Lower leg skin (tissue), 4 donors: Measurements from ENCODE around the gene OR9I1. TPM values are rescaled to one million over a fixed set of nuclear protein-coding genes. Genes with fewer than 3 reads are reported as not detected.

ENCODE experiments used
- DNase-seq, 2 donors: peaks; one replicate each; pipeline ENCODE4 v3.0.0-alpha.2; 2019; ENCODE audit warnings: low spot score in 2 of 2
- H3K4me3 ChIP-seq: fragments of 200-600 bp; sonication (generic); 2 replicates; pipeline ENCODE4 v1.5.1; 2017; ENCODE audit warnings: mild to moderate bottlenecking, low read depth; ENCODE audit not compliant: poor library complexity, severe bottlenecking
- POLR2A ChIP-seq, 2 donors: fragments of 450-650 bp; IDR thresholded peaks; one replicate each; pipeline ENCODE4 v1.6.1; 2016 to 2017; ENCODE audit warnings: antibody characterized with exemption in 2 of 2, mild to moderate bottlenecking in 1 of 2, moderate library complexity in 1 of 2
- WGBS, 2 donors: methylation state at CpG; one replicate each; pipeline ENCODE4 v1.1.5; 2018; 5-methylcytosine and 5-hydroxymethylcytosine counted together
- intact Hi-C: fragments of 100-400 bp; cut with DNase I; formaldehyde crosslinking; loops from one replicate; pipeline ENCODE4 v1.15.0; 2023; ENCODE audit warnings: low total_unique reads
- total RNA-seq, 4 donors: library from RNA; depleted of rRNA; stranded (reverse); fragments of >200 nt; gene quantifications; one replicate each; pipeline ENCODE4 v1.1.0, GENCODE V29; 2016
- TF ChIP-seq, protein P1 (sequence below), 3 donors: fragments of 450-650 bp; IDR thresholded peaks; one replicate each; pipeline ENCODE4 v1.5.1; 2016; ENCODE audit warnings: antibody characterized with exemption in 3 of 3, mild to moderate bottlenecking in 3 of 3, moderate library complexity in 2 of 3

The OR9I1 gene
- not detected for total RNA-seq

DNA sequence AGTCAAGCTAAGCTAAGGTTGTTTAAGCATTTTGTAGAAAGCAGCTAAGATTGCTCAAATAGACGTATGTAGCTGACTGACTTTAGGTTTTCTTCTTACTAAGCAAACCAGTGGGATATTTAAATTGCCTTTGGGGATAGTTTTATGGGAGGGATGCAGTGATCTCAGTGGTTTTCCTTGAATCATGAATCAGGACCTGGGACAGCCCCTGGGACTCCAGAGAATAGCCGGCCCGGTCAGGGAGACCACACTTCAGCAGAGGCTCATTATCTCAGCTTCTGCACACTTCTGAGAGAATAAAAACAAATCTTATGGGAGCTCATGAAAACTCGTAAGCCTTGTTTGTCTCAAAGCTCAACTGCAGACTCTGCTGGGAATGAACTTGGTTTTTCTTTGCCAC lies at the start of gene OR9I1:
Gene OR9I1 (minus strand): TSS at position 62 of the 400 bp plus-strand sequence. CDS start 6,086 bp downstream, outside the sequence.
- no peak for DNase-seq
- intact Hi-C loops, result no loop called here
- no peak for TF ChIP-seq POLR2A (IDR thresholded peaks at IDR 0.05)
- TF ChIP-seq, protein P1, sequence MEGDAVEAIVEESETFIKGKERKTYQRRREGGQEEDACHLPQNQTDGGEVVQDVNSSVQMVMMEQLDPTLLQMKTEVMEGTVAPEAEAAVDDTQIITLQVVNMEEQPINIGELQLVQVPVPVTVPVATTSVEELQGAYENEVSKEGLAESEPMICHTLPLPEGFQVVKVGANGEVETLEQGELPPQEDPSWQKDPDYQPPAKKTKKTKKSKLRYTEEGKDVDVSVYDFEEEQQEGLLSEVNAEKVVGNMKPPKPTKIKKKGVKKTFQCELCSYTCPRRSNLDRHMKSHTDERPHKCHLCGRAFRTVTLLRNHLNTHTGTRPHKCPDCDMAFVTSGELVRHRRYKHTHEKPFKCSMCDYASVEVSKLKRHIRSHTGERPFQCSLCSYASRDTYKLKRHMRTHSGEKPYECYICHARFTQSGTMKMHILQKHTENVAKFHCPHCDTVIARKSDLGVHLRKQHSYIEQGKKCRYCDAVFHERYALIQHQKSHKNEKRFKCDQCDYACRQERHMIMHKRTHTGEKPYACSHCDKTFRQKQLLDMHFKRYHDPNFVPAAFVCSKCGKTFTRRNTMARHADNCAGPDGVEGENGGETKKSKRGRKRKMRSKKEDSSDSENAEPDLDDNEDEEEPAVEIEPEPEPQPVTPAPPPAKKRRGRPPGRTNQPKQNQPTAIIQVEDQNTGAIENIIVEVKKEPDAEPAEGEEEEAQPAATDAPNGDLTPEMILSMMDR (IDR thresholded peaks at IDR 0.05), result no peak
- WGBS, 2 donors, result 53 to 54% methylated on average over 4 of the region's 4 CpGs
- H3K4me3 ChIP-seq, result no peak within 1 kb of the TSS

GRCh38 chr11:58165504-58166106 lies 40.3 kb upstream of the OR9I1 start:
- WGBS, 2 donors, result 61 to 64% methylated on average over 7 of the region's 7 CpGs
- TF ChIP-seq, protein P1 (IDR thresholded peaks at IDR 0.05), result no peak
- TF ChIP-seq POLR2A (IDR thresholded peaks at IDR 0.05), result no peak
- DNase-seq, result no peak
- intact Hi-C loops, result no loop called here
- no peak overlapping the region for H3K4me3 ChIP-seq

GRCh38 chr11:58164990-58165389 lies 39.7 kb upstream of the OR9I1 start:
- intact Hi-C loops, result no loop called here
- no peak overlapping the region for H3K4me3 ChIP-seq
- TF ChIP-seq, protein P1 (IDR thresholded peaks at IDR 0.05), result no peak
- no peak for TF ChIP-seq POLR2A (IDR thresholded peaks at IDR 0.05)
- WGBS, 2 donors, result 63 to 68% methylated on average over 1 of the region's 1 CpG
- DNase-seq, result no peak

DNA sequence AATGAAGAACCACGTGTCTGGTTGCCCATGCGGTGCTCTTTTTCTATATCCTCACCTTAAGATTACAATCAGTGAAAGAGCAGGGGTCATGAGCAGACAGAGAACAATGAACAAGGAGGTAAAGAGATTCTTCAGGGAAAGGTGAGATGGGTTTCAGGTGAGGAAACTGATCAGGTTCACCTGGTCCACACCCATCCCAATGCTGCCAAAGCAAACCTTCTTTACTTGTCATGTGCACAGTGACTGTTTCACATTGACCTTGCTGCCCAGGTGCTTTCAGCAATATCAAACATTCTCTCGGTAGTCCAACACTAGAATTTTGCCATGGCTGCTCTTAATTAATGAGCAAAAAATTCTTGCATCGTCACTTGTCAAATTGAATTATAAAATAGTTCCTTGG lies 39.1 kb upstream of the OR9I1 start:
- no peak for DNase-seq
- intact Hi-C loops, result no loop called here
- TF ChIP-seq, protein P1 (IDR thresholded peaks at IDR 0.05), result no peak
- no peak for TF ChIP-seq POLR2A (IDR thresholded peaks at IDR 0.05)
- 78 to 85% methylated on average over 4 of the region's 4 CpGs for WGBS, 2 donors
- H3K4me3 ChIP-seq, result no peak overlapping the region

DNA sequence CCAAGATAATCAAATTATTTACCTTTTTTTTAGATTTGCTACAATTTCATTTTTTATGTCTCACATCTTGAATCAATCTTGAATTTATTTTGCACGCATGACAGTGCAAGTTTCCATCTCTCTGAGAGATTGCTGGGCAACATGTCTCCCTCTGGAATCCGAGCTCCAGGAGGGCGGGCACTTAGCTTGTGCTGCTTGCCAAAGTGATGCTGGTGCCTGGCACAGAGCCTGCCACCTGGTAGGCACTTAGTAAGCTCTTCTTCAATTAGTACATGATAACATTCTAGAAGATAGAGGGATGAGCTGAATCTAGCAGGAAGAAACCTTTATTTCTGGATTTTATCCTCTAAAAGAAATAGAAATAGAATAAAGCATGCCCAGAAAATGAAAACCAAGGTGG lies 27.5 kb upstream of the OR9I1 start:
- TF ChIP-seq POLR2A (IDR thresholded peaks at IDR 0.05), result no peak
- TF ChIP-seq, protein P1 (IDR thresholded peaks at IDR 0.05), result no peak
- H3K4me3 ChIP-seq, result no peak overlapping the region
- DNase-seq, result no peak
- intact Hi-C loops, result no loop called here
- 37 to 40% methylated on average over 3 of the region's 3 CpGs for WGBS, 2 donors

- no peak overlapping the region for H3K4me3 ChIP-seq
- TF ChIP-seq, protein P1 (IDR thresholded peaks at IDR 0.05), result no peak
- TF ChIP-seq POLR2A (IDR thresholded peaks at IDR 0.05), result no peak
- DNase-seq, result no peak
- intact Hi-C loops, result no loop called here
- 65 to 83% methylated on average over 1 of the region's 1 CpG for whole genome bisulfite sequencing, 2 donors
Observed at GRCh38 chr11:58142761-58143160, 17.4 kb upstream of the OR9I1 start.
